GM12873 (cell line): ENCODE results near the gene IL15RA.

Source experiments
- TF ChIP-seq, protein P1 (sequence below): IDR thresholded peaks from 2 replicates; pipeline ENCODE4 v1.5.1; 2012; ENCODE audit warnings: low read depth, mild to moderate bottlenecking, moderate library complexity, low read length, control low read depth; ENCODE audit not compliant: insufficient read depth; ENCODE audit errors: missing control alignments

The IL15RA gene

DNA sequence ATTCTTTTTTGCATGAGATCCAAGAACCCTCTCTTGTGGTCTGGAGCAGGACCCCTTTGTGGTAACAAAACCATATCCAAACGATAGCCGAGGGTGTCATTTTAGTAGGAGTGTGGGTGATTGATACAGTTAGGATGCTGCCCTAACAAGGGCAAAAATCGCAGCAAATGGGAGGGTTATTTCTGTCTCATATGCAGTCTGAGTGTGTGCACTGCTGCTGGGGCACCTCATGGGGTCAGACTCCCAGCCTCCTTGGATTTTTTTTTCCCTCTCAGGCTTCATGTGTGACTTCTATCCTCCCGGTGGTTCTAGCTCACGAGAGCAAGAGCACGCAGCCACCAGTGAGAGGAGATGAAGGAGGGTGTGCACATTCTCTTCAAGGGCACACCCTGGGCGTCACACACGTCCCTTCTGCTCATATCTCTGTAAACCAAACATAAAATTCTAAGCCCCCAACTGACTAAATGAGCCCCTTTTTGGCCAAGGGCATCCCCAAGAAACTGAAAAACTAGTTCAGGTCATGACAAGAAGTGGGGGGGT is 28.6 kb upstream of the IL15RA start:
- TF ChIP-seq, protein P1, sequence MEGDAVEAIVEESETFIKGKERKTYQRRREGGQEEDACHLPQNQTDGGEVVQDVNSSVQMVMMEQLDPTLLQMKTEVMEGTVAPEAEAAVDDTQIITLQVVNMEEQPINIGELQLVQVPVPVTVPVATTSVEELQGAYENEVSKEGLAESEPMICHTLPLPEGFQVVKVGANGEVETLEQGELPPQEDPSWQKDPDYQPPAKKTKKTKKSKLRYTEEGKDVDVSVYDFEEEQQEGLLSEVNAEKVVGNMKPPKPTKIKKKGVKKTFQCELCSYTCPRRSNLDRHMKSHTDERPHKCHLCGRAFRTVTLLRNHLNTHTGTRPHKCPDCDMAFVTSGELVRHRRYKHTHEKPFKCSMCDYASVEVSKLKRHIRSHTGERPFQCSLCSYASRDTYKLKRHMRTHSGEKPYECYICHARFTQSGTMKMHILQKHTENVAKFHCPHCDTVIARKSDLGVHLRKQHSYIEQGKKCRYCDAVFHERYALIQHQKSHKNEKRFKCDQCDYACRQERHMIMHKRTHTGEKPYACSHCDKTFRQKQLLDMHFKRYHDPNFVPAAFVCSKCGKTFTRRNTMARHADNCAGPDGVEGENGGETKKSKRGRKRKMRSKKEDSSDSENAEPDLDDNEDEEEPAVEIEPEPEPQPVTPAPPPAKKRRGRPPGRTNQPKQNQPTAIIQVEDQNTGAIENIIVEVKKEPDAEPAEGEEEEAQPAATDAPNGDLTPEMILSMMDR: no peak

DNA sequence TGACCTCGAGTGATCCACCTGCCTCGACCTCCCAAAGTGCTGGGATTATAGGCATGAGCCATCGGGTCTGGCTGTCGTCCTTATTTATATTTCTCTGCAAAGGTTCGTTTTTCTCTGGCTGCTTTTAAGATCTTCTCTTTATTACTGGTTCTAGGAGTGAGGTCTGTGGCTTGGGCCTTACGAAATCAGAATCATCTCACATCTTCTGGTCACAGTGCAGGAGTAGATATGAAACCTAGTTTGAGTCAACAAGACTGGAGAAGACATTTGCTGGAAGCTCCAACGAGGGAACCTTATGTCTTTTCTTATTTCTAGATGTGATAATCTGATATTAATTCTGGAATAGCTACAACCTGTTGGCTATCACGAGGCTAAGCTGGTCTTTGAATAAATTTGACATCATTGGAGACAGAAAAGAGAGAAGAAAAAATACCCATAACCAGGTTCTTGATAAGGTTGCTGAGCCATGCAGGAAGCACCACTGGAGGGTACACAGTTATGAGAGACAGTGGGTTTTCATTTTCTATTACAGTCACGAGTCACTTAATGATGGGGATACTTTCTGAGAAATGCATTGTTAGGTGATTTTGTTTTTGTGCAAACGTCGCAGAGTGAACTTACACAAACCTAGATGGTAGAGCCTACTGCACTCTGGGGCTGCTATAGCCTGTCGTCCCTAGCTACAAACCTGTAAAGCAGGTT is 25.6 kb upstream of the IL15RA start:
- TF ChIP-seq, protein P1: no peak

DNA sequence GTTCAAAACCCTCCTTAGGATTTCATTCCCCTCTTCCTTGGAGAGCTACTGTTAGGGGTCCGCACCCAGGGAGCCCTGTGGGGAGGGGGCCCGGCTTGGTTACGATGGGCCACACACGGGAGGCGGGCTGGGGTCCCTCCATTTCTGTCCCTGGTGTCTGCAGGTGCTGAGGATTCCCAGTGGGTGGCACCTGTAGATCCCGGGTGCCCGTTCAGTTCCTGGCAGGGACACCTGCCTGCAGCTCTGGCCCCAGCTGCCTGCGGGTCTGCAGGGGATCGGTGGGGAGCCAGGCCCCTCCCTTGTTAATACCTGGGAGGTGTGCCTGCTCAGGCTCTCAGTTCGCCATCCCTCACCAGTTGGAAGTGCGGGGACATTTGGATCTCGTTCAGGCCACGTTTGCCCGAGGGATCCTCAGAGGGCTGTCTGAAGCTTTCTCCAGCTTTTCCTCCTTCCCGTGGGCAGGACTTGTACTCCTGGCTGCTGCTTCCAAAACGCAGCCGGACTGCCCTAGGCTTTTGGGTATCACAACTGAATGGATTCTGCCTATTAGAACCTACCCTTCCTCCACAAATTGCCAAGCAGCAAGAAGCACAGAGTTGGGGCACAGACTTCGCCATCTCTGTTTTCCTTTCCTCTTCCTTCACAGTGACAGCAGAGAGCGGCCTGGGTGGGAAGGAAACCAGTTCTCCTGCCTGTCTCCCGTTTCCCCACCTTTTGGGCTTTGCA is 22.3 kb upstream of the IL15RA start:
- TF ChIP-seq, protein P1: no peak

DNA sequence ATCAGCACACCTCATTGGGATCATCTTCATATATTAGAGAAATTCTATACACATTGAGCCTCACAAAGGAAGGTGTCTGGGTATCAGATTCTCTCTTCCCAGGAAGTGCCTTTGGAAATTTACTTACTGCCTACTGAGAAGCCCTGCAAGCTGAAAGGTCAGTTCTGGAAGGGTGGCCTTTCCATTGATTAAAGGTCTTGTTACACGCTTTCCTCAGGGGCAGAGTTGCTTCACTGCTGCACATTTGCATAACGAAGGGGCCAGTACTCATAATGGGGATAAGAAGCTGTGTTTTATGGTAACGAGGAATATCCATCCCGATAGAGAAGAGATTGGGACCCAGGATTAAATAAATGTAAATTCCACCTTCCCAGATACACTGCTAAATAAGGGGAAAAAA is 19.4 kb upstream of the IL15RA start:
- TF ChIP-seq, protein P1: no peak

DNA sequence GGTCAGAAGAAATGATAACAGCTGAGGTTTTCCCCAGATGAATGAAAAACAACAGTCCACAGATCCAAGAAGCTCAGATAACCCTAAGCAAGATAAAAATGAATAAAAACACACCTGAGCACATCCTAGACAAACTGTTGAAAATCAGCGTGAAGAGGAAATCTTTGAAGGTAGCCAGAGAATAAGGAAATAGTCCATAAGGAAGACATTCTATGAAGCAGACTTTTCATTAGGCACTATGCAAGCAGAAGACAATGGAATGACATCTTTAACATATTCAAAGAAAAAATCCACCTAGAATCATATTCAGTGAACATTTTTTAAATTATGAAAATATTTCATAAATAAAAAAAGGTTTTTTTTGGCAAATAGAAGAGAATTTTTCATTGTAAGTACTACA is 15.1 kb upstream of the IL15RA start:
- TF ChIP-seq, protein P1: no peak

DNA sequence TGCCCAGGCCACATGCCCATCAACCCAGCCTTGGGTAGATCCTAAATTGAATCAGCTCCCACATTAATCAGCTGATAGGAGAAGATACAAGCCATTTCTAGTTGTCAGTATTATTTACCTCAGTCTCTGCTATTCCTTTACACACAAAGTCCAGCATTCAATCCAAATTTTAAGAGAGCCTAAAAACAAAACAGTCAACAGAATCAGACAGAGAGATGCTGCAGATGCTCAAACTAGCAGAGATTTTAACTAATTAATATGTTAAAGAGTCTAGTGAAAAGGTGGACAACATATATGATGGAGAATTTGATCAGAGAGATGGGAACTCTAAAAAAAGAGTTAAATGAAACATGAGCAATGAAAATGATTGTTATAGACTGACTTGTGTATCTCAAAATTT is 14.4 kb upstream of the IL15RA start:
- TF ChIP-seq, protein P1: no peak

DNA sequence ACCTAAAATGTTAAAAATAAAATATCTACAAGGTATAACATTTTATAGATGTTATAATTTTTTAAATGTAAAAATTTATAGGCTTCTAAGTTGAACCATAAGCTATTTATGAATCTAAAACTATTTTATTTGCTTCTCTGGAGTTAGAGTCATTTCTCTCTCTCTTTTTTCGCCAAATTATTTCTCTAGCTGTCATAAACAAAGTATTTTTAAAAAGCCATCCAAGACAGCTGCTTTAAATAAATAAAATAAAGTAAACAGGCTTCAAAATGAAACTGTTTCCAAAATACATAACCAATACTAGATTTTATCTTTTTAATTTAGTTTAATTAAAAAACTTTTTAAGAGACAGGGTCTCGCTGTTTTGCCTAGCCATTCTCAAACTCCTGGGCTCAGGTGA is 12.4 kb upstream of the IL15RA start:
- TF ChIP-seq, protein P1: no peak
